Effector memory CD4-positive, alpha-beta T cell (primary cell): ENCODE data around the gene SERPINA5.
"Not testable (repeated sequence)": the region's sequence is repeated elsewhere in the genome, so short reads cannot be mapped to it uniquely, and the experiment has no call there.

Source experiments
- DNase-seq, 3 donors: peaks; one replicate each; pipeline ENCODE4 v3.0.0-alpha.2; 2020
- H3K27ac ChIP-seq: 2 replicates; pipeline ENCODE4 v1.7.0; 2013; ENCODE audit warnings: mild to moderate bottlenecking, low read length, moderate library complexity; ENCODE audit not compliant: insufficient read depth, poor library complexity, severe bottlenecking
- H3K27me3 ChIP-seq: replicated peaks from 2 replicates; pipeline ENCODE4 v1.7.0; 2013; ENCODE audit warnings: mild to moderate bottlenecking, low read length; ENCODE audit not compliant: insufficient read depth, control insufficient read depth, poor library complexity, severe bottlenecking
- H3K36me3 ChIP-seq: 2 replicates; pipeline ENCODE4 v1.7.0; 2013; ENCODE audit warnings: mild to moderate bottlenecking, low read length, moderate library complexity; ENCODE audit not compliant: control insufficient read depth, insufficient read depth
- H3K4me1 ChIP-seq: 2 replicates; pipeline ENCODE4 v1.7.0; 2013; ENCODE audit warnings: low read length, mild to moderate bottlenecking; ENCODE audit not compliant: control insufficient read depth, insufficient read depth, poor library complexity, severe bottlenecking
- H3K4me3 ChIP-seq: 2 replicates; pipeline ENCODE4 v1.7.0; 2013; ENCODE audit warnings: low read length, low read depth, mild to moderate bottlenecking; ENCODE audit not compliant: insufficient read depth, poor library complexity, severe bottlenecking
- H3K9me3 ChIP-seq: 2 replicates; pipeline ENCODE4 v1.7.0; 2013; ENCODE audit warnings: mild to moderate bottlenecking, low read length, moderate library complexity; ENCODE audit not compliant: control insufficient read depth

The SERPINA5 gene

DNA sequence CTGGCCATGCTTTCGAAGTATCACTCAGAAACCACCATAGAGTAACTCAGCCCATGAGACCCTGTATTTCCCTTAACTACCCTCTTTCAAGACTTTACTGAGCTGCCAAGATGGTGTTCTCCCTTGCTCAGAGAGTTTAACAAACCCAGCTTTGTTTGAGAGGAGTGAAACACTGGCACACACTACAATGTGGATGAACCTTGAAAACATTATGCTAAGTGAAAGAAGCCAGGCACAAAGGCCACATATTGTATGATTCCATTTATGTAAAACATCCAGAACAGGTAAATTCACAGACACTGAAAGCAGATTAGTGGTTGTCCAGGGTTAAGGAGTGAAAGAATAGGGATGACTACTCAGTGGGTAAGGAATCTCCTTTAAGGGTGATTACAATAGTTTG, 49.8 kb downstream of the SERPINA5 start:
- Histone ChIP-seq H3K27ac (no peak overlapping the region), H3K4me3 (no peak overlapping the region), H3K36me3 (no peaks in the 10 kb centered on the region), H3K9me3 (no peaks in the 10 kb centered on the region), H3K27me3 (no peaks in the 10 kb centered on the region), H3K4me1 (no peaks in the 10 kb centered on the region)
- DNase-seq: no peak

DNA sequence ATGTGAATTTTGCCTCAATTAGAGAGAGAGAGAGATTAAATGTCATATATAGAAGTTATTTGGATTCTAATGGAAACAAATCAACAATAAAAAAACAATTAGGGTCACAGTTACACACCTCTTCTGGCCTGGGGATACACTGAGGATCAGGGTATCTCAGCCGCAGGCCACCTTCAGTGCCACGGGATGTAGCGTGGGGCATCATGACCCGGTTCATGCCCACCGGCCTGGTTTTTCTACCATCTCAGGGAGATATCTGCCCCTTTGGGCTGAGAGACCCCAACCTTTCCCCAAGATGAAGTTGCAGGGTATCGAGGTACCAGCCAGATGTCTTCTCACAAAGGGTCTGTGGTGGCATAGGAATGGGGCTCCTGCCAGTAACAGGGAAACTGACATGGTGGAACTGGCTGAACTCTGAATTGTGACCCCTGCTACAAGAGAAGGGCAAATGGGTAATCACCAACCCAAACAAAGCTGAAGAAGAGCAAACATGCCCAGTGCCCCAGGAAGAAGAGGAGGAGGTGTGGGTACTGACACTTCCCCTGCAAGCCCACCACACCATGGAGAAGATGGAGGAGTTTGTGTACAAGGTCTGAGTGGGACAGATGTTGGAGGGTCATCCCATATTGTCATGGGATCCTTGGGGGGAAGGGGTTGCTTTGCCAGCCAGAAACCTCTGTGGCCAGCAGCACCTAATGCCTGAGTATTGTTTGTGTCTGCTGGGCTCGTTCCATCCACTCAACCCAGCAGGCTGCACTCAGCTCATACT, 50.5 kb downstream of the SERPINA5 start:
- H3K36me3 ChIP-seq: no peaks in the 10 kb centered on the region
- H3K4me1 ChIP-seq: no peaks in the 10 kb centered on the region
- no peaks in the 10 kb centered on the region for H3K9me3 ChIP-seq
- H3K27me3 ChIP-seq: no peaks in the 10 kb centered on the region
- H3K27ac ChIP-seq: no peak overlapping the region
- H3K4me3 ChIP-seq: no peak overlapping the region
- DNase-seq: no peak

DNA sequence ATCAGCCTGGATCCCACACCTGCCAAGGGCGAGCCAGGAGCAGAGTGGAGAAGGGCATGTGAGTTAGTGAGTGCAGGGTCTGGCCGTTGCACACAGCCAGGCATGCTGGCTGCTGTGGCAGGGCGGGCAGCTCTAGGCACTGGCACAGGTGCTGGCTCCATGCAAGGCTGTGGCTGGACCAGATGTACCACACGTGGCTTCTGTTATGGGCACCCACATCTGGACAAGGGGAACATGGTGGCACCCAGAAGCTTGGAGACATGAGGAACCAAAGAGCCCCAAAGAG, 51.0 kb downstream of the SERPINA5 start:
- DNase-seq: no peak
- no peaks in the 10 kb centered on the region for H3K36me3 ChIP-seq
- H3K9me3 ChIP-seq: no peaks in the 10 kb centered on the region
- H3K4me1 ChIP-seq: no peaks in the 10 kb centered on the region
- H3K4me3 ChIP-seq: no peak overlapping the region
- H3K27me3 ChIP-seq: no peaks in the 10 kb centered on the region
- H3K27ac ChIP-seq: no peak overlapping the region

DNA sequence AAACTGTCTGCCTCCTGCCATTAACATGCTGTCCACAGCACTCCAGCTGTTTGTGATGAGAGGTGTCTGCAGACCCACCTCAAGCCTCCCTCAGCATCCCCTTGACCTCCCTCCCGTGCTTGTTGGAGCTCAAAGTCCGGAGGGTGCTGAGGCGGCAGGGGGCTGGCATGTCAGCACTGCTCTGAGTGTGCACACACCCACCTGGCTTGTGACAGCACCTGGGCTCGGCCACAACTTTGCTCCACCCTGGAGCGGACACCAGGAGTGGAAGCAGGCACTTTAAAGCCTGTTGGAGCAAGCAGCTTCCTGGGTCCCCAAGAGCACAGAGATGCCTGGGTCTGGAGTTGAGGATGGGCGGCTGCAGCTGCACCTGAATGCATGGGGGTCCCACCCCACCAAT, 51.9 kb downstream of the SERPINA5 start:
- no peak overlapping the region for H3K4me3 ChIP-seq
- H3K27me3 ChIP-seq: no peaks in the 10 kb centered on the region
- no peak for DNase-seq
- H3K9me3 ChIP-seq: no peaks in the 10 kb centered on the region
- H3K4me1 ChIP-seq: no peaks in the 10 kb centered on the region
- no peak overlapping the region for H3K27ac ChIP-seq
- H3K36me3 ChIP-seq: no peaks in the 10 kb centered on the region

DNA sequence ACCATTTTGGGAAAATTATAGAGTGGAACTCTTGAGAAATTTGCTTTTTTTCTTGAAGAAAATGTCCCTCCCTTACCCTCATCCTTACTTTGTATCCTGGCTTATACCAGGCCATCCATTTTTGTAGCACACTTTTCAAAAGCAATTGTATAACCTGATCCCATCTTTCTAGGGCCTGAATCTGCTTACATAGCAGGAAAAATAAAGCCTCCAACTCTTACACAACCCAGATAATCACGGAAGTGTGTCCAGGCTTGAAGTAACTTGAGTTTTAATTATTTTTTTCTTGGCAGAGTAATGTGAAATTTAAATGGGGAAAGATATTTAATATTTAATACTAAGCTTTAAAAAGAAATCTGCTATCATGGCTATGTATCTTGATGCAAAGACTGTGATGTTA, 53.9 kb downstream of the SERPINA5 start:
- no peaks in the 10 kb centered on the region for H3K36me3 ChIP-seq
- H3K27ac ChIP-seq: no peak overlapping the region
- H3K4me1 ChIP-seq: no peaks in the 10 kb centered on the region
- H3K4me3 ChIP-seq: no peak overlapping the region
- no peak for DNase-seq
- H3K9me3 ChIP-seq: no peaks in the 10 kb centered on the region
- no peaks in the 10 kb centered on the region for H3K27me3 ChIP-seq

DNA sequence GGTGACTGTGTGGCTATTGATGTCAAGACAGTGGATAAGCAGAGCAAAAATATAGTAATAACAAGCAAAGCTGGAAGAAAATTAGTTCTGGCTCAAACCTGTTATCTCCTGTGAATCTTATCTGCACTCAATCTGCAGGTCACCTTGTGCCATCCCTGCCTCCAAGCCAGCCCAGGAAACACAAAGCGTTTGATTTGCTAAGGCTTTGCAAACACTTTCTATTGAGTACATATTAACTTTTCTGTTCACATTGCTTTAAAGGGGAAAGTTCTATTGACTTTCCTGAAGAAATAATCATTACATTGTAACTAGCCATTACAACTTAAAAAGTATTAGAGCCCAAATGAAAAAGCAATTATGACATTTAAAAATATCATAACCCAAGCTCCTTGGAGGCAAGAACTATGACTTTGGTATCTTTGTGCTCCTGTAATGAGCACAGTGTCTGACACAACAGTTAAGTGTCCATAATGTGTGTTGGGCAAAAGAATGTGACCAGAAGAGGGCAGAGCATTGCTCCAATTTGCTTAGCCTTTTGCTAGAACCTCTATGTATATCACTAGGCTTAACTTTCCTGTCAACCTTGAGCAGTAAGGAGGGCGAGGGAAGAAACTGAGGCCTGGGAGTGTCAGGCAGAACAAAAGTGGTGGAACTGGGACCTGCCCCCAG, 55.7 kb downstream of the SERPINA5 start:
- no peak for DNase-seq
- no peak overlapping the region for H3K4me3 ChIP-seq
- H3K36me3 ChIP-seq: no peaks in the 10 kb centered on the region
- H3K4me1 ChIP-seq: no peaks in the 10 kb centered on the region
- no peak overlapping the region for H3K27ac ChIP-seq
- no peaks in the 10 kb centered on the region for H3K27me3 ChIP-seq
- no peaks in the 10 kb centered on the region for H3K9me3 ChIP-seq

DNA sequence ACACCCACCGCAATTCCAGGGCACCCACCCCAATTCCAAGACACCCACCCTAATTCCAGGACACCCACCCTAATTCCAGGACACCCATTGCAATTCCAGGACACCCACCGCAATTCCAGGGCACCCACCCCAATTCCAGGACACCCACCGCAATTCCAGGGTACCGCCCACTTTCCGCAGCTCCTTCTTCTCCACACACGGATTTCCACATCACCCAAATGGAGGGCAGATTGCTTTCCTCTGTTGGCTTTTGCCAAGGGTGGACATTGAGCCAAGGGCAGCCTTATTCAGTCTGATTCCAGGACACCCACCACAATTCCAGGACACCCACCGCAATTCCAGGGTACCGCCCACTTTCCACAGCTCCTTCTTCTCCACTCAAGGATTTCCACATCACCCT, 56.6 kb downstream of the SERPINA5 start:
- not testable (repeated sequence) for DNase-seq

DNA sequence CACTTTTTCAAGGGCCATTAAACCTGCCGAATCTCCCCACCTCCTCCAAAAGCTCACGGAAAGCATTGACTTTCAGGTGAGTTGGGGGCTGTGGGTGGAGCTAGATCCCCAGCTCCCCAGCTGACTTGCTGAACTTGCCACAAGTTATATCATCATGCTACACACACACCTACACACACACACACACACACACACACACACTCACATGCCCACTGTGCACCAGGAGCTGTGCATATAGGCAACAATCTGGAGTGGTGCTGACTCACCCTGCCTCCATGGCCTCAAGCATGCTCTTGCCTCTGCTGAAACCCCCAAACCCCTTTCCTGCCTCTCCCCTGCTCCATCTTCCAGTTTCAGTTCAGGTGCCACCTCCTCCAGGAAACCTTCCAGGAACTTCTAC, 57.1 kb downstream of the SERPINA5 start:
- Histone ChIP-seq H3K36me3 (no peaks in the 10 kb centered on the region), H3K27me3 (no peaks in the 10 kb centered on the region), H3K4me3 (no peak overlapping the region), H3K27ac (no peak overlapping the region), H3K4me1 (no peaks in the 10 kb centered on the region), H3K9me3 (no peaks in the 10 kb centered on the region)
- DNase-seq: no peak

More for the DNA sequence above, 56.6 kb downstream of the SERPINA5 start:
- H3K4me3 ChIP-seq, H3K27ac ChIP-seq, H3K9me3 ChIP-seq, H3K36me3 ChIP-seq, H3K27me3 ChIP-seq, H3K4me1 ChIP-seq: not testable (repeated sequence)

DNA sequence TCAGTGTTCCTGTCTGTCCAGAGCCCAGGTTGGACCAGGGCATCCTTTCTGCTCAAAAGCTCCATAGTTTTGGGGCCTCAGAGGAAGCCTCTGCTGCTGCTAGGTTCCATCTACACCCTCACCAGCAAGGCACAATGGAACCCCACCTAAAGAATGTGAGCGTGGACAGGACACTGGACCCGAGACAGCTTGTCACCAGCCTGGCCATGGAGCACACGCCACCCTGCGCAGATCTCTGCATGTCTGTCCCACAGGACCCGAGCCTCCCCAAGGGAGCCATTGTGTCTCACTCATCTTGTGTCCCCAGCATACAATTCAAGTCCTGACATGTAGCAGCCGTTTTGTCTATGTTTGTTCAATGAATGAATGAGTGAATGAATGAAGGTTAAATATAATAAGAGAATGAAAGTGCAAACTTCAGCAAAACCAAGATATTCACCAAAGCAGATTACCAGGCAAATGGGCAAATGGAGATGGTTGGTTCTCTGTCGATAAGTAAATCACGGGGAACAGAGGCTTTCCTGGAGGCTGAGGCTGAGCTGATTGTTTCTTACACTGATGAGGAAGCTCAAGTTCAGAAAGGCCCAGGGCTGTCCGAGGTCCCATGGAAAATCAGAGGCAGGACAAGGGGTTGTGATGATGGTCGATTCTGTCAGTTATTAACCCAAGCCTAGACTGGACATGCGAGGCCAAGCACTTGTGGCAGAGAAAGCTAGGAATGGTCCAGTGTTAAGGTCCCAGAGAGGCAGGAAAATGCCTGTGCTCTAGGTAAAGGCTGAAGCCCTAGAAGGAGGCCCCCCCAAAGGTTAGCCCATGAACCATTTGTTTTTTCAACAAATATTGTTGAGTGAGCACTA, 58.0 kb downstream of the SERPINA5 start:
- DNase-seq: no peak
- Histone ChIP-seq H3K4me1 (no peaks in the 10 kb centered on the region), H3K36me3 (no peaks in the 10 kb centered on the region), H3K9me3 (no peaks in the 10 kb centered on the region), H3K27me3 (no peaks in the 10 kb centered on the region), H3K4me3 (no peak overlapping the region), H3K27ac (no peak overlapping the region)
